Adipose tissue (tissue), 3 donors: ENCODE results near the gene CERS3. TPM values are rescaled to one million over a fixed set of nuclear protein-coding genes. Genes with fewer than 3 reads are reported as not detected.

Experiments used
- H3K27ac ChIP-seq: one replicate; pipeline ENCODE4 v1.5.1; 2013; ENCODE audit warnings: low read depth, low read length
- WGBS, 3 donors: extraction: QIAGEN DNeasy Blood & Tissue Kit; methylation state at CpG; one replicate each; pipeline ENCODE4 v1.1.7; 2013; 5-methylcytosine and 5-hydroxymethylcytosine counted together
- polyA plus RNA-seq, 3 donors: library from polyadenylated mRNA; stranded (reverse); fragments of 200-250 nt; gene quantifications; one replicate each; pipeline ENCODE4 v1.2.3, GENCODE V29; 2013
- donor health status: healthy with polysubstance abuse.
- donor health status: Bipolar disorder and iron deficiency.
- donor health status: healthy.

Gene CERS3
- polyA plus RNA-seq, 3 donors = 0.02 to 0.12 TPM; not detected in 1

DNA sequence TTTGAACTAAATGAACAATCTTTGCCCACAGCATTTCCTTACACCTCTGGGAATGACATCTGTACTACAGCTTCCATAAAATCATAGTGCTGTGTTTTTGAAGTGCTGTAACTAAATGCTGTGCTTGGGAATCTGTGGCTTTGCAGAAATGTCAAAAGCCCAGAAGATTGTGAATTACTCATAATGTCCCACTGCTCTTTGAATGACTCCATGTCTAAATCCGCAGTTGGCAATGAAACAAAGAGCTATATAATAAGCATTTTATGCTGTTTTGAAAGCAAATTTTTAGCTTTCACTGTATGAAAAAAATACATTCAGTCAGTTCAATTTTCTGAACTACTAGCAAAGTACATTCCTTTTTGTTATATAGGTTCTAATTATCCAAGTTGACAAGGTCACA lies 98.3 kb downstream of the CERS3 start:
- 66 to 82% (median 78%) methylated on average over 1 of the region's 1 CpG for WGBS, 3 donors

DNA sequence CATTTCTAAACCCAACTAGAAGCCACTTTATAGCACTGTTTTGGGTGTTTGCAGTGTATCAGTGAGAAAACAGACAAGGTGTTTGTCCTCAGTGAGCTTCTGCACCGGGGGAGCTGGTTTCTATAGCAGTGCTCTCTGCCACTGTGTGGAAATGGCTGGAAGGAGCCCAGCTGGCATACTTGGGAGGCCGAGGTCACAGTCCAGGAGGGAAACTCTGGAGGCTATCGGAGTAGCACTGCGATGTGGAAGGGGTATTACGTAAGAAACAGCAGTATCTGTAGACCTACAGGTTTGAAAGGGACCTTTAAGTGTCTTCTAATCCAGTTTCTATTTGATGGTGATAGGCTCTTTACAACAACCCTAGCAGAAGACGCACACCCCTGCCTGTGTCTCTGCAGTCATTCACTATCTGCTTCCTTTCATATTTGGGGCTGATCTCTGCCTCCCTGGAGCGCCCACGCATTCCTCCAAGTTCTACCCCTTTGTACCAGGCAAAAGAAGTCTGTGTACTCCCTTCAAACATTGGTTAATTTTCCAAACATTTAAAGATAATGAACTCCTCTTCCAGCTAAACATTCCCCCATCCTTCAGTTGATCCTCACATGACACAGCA lies 99.5 kb downstream of the CERS3 start:
- H3K27ac ChIP-seq = no peak overlapping the region
- WGBS, 3 donors = 63 to 72% (median 69%) methylated on average over 8 of the region's 8 CpGs

More for the DNA sequence above, 98.3 kb downstream of the CERS3 start:
- no peak overlapping the region for H3K27ac ChIP-seq

DNA sequence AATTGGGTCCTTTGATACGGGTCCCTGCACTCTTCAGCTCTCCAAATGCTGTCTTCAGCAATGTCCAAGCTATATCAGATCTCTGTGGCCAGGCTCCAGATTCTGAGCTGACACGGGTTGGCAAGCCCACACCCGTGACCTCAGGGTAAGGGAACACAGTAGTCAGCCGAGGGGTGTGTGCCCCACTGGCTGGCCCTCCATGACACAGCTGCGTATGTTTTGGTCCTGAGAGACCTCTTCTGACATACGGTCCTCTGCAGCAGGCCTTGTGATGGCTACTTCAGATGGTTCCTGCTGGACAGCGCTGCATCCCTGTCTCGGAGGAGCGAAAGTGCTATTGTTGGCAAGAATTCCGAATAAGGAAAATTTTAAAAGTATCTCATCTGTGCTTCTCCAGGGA lies 101.8 kb downstream of the CERS3 start:
- no peak overlapping the region for H3K27ac ChIP-seq
- 75 to 81% (median 76%) methylated on average over 10 of the region's 10 CpGs for WGBS, 3 donors

GRCh38 chr15:100405179-100405578 lies 123.6 kb downstream of the CERS3 start:
- 91 to 100% (median 94%) methylated on average over 1 of the region's 1 CpG for WGBS, 3 donors

DNA sequence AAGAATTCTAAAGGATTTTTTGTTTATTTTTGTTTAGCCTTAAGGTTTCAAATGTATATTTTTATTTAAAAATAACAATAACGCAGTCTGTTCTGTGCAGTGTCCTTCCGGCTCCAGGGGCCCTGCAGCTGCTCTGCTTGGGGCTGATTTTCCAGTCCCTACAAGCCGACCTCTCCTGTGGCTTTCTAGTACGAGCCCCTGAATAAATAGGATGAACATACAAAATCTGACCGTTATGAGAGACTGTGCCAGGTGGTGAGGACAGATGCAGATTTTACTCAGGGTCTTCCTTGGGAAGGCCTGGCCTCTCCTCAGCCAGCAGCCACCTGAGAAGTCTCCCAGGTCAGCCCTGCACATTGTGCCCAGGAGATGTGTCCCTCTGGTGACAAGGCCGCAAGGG lies 127.8 kb downstream of the CERS3 start:
- WGBS, 3 donors = 87 to 92% (median 88%) methylated on average over 6 of the region's 6 CpGs
- H3K27ac ChIP-seq = no peak overlapping the region

More at GRCh38 chr15:100405179-100405578, 123.6 kb downstream of the CERS3 start:
- no peak overlapping the region for H3K27ac ChIP-seq

DNA sequence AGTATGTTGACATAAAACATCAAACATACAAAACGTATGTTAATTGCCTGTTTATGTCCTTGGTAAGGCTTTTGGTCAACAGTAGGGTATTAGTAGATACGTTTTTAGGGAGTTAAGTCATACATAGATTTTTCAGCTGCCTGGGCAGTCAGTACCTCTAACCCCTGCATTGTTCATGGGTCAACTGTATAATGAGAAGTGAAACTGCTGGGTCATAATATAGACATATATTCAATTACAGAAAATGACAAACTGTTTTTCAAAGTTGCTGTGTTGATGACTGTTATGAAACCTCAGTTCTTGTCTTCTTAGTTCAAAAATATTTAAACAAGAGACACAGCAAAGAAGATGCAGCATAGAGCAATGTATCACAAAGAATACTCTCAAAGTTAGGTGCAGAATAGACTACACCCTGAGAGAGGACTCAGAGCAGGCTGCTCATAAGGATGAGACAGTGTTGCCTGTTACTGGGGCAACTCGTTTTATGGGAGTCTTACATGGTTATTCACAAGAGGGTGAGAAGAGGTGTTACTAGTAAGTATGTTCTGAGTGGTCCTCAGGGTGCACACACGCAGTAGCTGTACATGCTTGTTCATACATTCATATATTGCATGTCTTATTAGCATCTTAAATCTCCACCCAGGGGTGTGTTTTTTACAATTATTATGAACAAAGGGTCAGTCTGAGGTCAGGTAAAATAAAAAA lies 133.9 kb downstream of the CERS3 start:
- WGBS, 3 donors = 47 to 70% (median 62%) methylated on average over 4 of the region's 4 CpGs
- no peak overlapping the region for H3K27ac ChIP-seq

GRCh38 chr15:100393008-100393407 lies 135.7 kb downstream of the CERS3 start:
- 53 to 63% (median 62%) methylated on average over 2 of the region's 2 CpGs for WGBS, 3 donors
- no peak overlapping the region for H3K27ac ChIP-seq

DNA sequence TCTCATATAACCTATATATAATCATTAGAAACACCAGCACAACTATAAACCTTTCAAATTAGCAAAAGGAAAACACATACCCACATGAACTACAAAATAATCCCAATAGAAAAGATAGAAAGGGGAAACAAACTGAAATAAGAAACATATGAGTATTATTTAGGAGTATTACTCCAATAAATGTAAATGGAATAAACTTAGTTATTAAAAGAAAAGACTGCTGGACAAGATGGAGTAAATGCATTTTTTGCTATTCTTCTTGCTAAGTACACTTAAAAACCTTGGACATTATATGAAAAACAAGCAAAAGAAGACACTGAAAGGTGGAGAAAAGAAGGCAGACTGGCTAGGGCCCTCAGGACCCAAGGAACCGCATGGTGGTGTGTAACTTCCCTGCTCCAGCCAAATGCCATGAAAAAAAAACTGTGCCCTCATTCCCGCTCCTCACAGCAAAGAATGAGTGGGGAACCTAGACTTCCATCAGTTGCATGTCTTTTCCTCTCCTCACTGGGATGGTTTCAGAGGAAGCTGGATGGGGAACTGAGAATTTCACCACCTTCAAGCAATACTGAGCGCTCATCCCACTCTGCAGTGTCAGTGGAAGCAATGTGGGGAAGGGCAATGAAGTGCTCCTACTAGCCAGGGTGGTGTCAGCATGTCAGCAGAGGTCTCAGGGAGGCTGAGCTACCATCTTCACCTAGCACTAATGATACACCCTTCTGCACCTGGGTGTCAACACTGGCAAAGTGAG lies 143.3 kb downstream of the CERS3 start:
- WGBS, 3 donors = 81 to 88% (median 84%) methylated on average over 3 of the region's 3 CpGs
- no peak overlapping the region for H3K27ac ChIP-seq

DNA sequence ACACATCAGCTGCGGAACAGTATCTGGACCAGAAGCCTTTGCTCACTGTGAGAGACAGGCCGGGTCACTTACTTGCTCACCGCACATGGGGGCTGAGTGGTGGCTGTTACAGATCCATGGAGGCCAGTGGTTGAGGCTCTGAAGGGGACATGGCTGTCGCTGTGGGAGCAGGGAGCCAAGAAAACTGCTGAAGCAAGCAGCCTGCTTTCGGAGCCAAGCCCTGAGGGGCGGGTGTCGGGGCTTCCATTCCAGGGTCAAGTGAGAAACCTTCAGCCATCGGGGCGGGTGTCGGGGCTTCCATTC lies 144.7 kb downstream of the CERS3 start:
- 73 to 85% (median 82%) methylated on average over 10 of the region's 10 CpGs for WGBS, 3 donors
- H3K27ac ChIP-seq = no peak overlapping the region

DNA sequence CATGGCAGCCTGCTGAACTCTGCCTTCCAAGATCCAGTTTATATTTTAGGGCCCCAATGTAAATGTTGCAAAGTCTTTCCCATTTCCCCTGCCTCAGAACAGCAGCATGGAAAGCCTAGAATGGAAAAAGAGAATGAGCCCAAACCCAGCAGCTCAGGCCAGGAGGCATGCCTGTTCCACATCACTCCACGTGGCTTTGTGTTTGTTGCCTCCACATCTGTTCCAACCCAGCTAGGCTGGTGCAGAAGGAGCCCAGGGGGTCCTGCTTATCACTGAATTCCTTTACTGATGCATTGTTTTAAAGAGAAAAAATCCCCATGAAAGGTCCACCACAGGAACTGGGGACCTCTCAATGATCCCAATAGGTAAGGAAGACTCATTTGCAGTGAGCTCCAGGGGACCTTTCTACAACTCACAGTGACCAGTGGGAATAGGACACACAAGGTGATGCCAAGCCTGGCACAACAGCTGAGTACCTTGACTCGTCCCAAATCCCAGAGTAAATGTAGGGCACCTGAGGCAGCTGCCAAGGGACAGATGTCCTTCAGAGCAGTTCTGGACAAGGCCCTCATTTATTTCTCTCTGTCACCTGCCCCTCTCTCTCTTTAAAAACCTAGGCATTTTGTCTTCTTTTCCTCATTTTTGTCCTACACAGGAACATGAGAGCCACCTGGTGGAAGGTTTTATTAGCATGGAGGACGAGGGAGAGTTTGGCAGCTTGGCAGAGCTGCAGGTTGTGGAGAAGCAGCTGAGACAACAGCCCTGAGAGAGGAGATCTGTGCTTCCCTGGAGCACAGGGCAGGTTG lies 145.2 kb downstream of the CERS3 start:
- no peak overlapping the region for H3K27ac ChIP-seq
- WGBS, 3 donors = 18 to 36% (median 34%) methylated on average over 3 of the region's 3 CpGs

GRCh38 chr15:100373942-100374341 lies 154.8 kb downstream of the CERS3 start:
- 21 to 31% (median 23%) methylated on average over 5 to 8 of the region's 8 CpGs for WGBS, 3 donors
- no peak overlapping the region for H3K27ac ChIP-seq

GRCh38 chr15:100373120-100373896 lies 155.4 kb downstream of the CERS3 start:
- 2 to 4% (median 3%) methylated on average over 48 to 78 of the region's 82 CpGs for WGBS, 3 donors
- no peak overlapping the region for H3K27ac ChIP-seq

- 12 to 20% (median 17%) methylated on average over 9 of the region's 9 CpGs for WGBS, 3 donors
- H3K27ac ChIP-seq = no peak overlapping the region
Observed at GRCh38 chr15:100372739-100373119, 156.0 kb downstream of the CERS3 start.

GRCh38 chr15:100355342-100355741 lies 173.4 kb downstream of the CERS3 start:
- H3K27ac ChIP-seq = no peak overlapping the region
- WGBS, 3 donors = 53 to 77% (median 67%) methylated on average over 2 of the region's 2 CpGs

GRCh38 chr15:100353449-100353848 lies 175.3 kb downstream of the CERS3 start:
- no peak overlapping the region for H3K27ac ChIP-seq
- 63 to 85% (median 70%) methylated on average over 3 of the region's 3 CpGs for WGBS, 3 donors

DNA sequence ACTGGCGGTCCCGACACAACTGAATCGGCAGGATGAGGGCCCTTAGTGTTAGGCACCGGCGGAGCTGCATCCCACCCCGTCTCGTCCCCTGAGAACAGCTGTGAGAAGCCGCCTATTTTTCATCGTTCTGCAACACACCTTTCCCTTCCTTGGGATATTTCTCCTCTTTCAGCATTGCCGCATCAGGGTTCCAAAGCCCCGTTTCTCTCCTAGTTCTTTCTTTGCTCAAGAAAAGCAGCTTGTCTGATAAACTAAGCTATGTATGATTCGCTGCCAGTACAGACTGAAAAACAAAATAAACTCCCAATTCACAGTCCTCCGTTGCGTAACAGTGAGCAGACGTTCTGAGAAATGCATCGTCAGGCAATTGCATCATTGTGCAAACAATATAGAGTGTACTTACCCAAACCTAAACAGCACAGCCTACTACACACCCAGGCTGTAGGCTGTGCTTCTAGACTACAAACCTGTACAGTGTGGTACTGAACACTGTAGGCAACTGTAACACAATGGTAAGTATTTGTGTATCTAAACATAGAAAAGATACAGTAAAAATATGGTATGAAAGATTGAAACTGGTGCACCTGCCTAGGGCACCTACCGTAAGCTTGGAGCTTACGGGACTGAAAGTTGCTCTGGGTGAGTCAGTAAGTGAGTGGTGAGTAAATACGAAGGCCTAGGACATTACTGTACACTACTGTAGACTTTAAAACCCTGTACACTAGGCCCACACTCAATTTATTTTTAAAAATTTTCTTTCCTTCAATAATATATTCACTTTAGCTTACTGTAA lies 178.1 kb downstream of the CERS3 start:
- H3K27ac ChIP-seq = no peak overlapping the region
- 33 to 44% (median 34%) methylated on average over 19 of the region's 19 CpGs for WGBS, 3 donors
